ENCODE measurements around the gene ZNF613. TPM values are rescaled to one million over a fixed set of nuclear protein-coding genes. Genes with fewer than 3 reads are reported as not detected.
"Not testable (repeated sequence)": the region's sequence is repeated elsewhere in the genome, so short reads cannot be mapped to it uniquely, and the experiment has no call there.

Gene ZNF613
- total RNA-seq, 1 experiment from 2014 or later: 7.2 TPM

DNA sequence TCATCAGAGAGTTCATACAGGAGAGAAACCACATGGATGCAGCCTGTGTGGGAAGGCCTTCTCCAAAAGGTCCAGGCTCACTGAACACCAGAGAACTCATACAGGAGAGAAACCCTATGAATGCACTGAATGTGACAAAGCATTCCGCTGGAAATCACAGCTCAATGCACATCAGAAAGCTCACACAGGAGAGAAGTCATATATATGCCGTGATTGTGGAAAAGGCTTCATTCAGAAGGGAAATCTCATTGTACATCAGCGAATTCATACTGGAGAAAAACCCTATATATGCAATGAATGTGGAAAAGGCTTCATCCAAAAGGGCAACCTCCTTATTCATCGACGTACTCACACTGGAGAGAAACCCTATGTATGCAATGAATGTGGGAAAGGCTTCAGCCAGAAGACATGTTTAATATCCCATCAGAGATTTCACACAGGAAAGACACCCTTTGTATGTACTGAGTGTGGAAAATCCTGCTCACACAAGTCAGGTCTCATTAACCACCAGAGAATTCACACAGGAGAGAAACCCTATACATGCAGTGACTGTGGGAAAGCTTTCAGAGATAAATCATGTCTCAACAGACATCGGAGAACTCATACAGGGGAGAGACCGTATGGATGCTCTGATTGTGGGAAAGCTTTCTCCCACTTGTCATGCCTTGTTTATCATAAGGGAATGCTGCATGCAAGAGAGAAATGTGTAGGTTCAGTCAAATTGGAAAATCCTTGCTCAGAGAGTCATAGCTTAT is 17.7 kb downstream of the ZNF613 start:
- H3K27ac Mint-ChIP-seq (ENCODE audit: unreplicated experiment): no peak overlapping the region
- no TSS peak for BruUV-seq (replicated peaks)
- H3K36me3 Mint-ChIP-seq (ENCODE audit: insufficient read depth, unreplicated experiment): peaks cover 56% of the 10 kb centered on the region
- H3K4me1 Mint-ChIP-seq (ENCODE audit: low read depth, unreplicated experiment): no peaks in the 10 kb centered on the region
- H3K9me3 Mint-ChIP-seq (ENCODE audit: low read depth, unreplicated experiment): peaks cover 30% of the 10 kb centered on the region
- TF ChIP-seq, protein P1, sequence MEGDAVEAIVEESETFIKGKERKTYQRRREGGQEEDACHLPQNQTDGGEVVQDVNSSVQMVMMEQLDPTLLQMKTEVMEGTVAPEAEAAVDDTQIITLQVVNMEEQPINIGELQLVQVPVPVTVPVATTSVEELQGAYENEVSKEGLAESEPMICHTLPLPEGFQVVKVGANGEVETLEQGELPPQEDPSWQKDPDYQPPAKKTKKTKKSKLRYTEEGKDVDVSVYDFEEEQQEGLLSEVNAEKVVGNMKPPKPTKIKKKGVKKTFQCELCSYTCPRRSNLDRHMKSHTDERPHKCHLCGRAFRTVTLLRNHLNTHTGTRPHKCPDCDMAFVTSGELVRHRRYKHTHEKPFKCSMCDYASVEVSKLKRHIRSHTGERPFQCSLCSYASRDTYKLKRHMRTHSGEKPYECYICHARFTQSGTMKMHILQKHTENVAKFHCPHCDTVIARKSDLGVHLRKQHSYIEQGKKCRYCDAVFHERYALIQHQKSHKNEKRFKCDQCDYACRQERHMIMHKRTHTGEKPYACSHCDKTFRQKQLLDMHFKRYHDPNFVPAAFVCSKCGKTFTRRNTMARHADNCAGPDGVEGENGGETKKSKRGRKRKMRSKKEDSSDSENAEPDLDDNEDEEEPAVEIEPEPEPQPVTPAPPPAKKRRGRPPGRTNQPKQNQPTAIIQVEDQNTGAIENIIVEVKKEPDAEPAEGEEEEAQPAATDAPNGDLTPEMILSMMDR (IDR thresholded peaks at IDR 0.05; ENCODE audit: unreplicated experiment): no peak
- no peaks in the 10 kb centered on the region for H3K27me3 Mint-ChIP-seq (ENCODE audit: unreplicated experiment)
- no peak for DNase-seq
- no peak overlapping the region for H3K4me3 Mint-ChIP-seq (ENCODE audit: low read depth, unreplicated experiment)
- intact Hi-C loops (cut with micrococcal nuclease; ENCODE audit: unreplicated experiment): no loop called here
- CTCF ChIA-PET: no interaction called here

DNA sequence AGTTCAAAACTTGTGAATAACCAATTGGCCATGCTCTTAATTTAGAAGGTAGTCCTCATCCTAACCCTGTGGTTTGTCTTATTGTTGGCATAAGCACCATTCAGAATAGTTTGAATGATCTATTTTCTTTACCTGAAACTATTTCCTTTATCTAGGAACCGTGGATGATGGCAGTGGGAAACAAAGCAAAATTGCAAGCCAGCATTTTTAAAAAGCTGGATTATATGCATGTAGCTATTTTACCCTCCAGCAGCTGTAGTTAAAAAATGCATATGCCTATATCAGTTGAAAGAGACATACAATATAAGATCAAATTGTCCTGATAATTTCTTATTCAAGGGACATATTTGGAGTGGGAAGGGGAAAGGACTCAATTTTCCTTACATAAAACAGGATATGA is 19.3 kb downstream of the ZNF613 start:
- H3K27ac Mint-ChIP-seq (ENCODE audit: unreplicated experiment): no peak overlapping the region
- TF ChIP-seq, protein P1 (IDR thresholded peaks at IDR 0.05; ENCODE audit: unreplicated experiment): no peak
- no peak for DNase-seq
- H3K27me3 Mint-ChIP-seq (ENCODE audit: unreplicated experiment): no peaks in the 10 kb centered on the region
- CTCF ChIA-PET: no interaction called here
- H3K9me3 Mint-ChIP-seq (ENCODE audit: low read depth, unreplicated experiment): peaks cover 26% of the 10 kb centered on the region
- BruUV-seq (replicated peaks): no TSS peak
- H3K4me3 Mint-ChIP-seq (ENCODE audit: low read depth, unreplicated experiment): no peak overlapping the region
- peaks cover 40% of the 10 kb centered on the region for H3K36me3 Mint-ChIP-seq (ENCODE audit: insufficient read depth, unreplicated experiment)
- intact Hi-C loops (cut with micrococcal nuclease; ENCODE audit: unreplicated experiment): no loop called here
- no peaks in the 10 kb centered on the region for H3K4me1 Mint-ChIP-seq (ENCODE audit: low read depth, unreplicated experiment)

DNA sequence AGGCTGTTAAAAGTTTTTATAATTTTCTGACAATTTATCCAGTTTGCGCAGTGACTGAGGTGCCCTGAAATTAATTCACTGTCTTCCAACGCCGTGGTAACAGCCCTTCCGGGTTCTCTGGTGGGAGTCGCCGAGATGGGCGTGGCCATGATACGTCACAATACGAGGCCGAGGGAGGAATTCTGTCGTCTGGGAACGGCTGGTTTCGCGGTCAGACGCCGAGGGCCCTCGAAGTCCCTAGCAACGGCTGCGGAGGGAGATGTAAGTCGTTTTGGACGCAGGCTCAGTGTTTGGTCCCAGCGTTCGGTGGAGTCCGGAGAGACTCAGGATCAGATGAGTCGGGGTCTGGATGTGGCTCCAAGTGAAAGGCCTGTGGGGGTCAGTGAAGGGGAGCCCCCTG is 21.7 kb downstream of the ZNF613 start:
- no TSS peak for BruUV-seq (replicated peaks)
- Mint-ChIP-seq H3K27me3 (ENCODE audit: unreplicated experiment) (no peaks in the 10 kb centered on the region), H3K4me1 (ENCODE audit: low read depth, unreplicated experiment) (no peaks in the 10 kb centered on the region), H3K36me3 (ENCODE audit: insufficient read depth, unreplicated experiment) (peaks cover 18% of the 10 kb centered on the region), H3K9me3 (ENCODE audit: low read depth, unreplicated experiment) (peaks cover 23% of the 10 kb centered on the region), H3K27ac (ENCODE audit: unreplicated experiment) (no peak overlapping the region), H3K4me3 (ENCODE audit: low read depth, unreplicated experiment) (no peak overlapping the region)
- CTCF ChIA-PET: no interaction called here
- TF ChIP-seq, protein P1 (IDR thresholded peaks at IDR 0.05; ENCODE audit: unreplicated experiment): no peak
- no peak for DNase-seq
- intact Hi-C loops (cut with micrococcal nuclease; ENCODE audit: unreplicated experiment): no loop called here

DNA sequence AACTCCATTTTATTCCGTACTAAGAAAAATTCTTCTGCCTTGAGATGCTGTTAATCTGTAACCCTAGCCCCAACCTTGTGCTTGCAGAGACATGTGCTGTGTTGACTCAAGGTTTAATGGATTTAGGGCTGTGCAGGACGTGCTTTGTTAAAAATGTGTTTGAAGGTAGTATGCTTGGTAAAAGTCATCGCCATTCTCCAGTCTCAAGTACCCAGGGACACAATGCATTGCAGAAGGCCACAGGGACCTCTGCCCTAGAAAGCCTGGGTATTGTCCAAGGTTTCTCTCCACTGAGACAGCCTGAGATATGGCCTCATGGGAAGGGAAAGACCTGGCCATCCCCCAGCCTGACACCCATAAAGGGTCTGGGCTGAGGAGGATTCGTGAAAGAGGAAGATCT is 30.6 kb downstream of the ZNF613 start:
- DNase-seq; BruUV-seq (replicated peaks); CTCF ChIA-PET; H3K4me1 Mint-ChIP-seq (ENCODE audit: low read depth, unreplicated experiment); intact Hi-C loops (cut with micrococcal nuclease; ENCODE audit: unreplicated experiment); H3K27me3 Mint-ChIP-seq (ENCODE audit: unreplicated experiment); H3K36me3 Mint-ChIP-seq (ENCODE audit: insufficient read depth, unreplicated experiment); H3K27ac Mint-ChIP-seq (ENCODE audit: unreplicated experiment); H3K4me3 Mint-ChIP-seq (ENCODE audit: low read depth, unreplicated experiment): not testable (repeated sequence)
- H3K9me3 Mint-ChIP-seq (ENCODE audit: low read depth, unreplicated experiment): peaks cover 14% of the 10 kb centered on the region

DNA sequence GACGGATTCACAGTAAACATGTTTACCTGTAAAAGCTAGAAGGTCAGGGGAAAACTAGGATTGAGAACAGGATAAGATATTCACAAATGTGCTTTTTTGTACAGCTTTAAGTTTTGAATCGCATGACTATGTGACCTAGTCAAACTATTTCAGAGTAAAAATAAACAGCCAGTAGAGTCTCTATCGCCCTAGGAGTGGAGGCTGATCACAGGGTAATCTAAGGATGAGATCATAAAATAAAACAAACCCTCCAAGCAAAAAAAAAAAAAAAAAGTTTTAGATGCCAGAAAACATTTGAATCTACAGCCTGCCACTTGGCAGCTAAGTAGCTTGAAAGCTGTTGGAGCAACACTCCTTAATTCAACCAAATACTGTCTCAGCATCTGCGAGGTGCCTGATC is 32.5 kb downstream of the ZNF613 start:
- H3K27me3 Mint-ChIP-seq (ENCODE audit: unreplicated experiment): no peaks in the 10 kb centered on the region
- CTCF ChIA-PET: no interaction called here
- intact Hi-C loops (cut with micrococcal nuclease; ENCODE audit: unreplicated experiment): no loop called here
- no peak for DNase-seq
- peaks cover 24% of the 10 kb centered on the region for H3K9me3 Mint-ChIP-seq (ENCODE audit: low read depth, unreplicated experiment)
- no peaks in the 10 kb centered on the region for H3K4me1 Mint-ChIP-seq (ENCODE audit: low read depth, unreplicated experiment)
- no TSS peak for BruUV-seq (replicated peaks)
- no peak overlapping the region for H3K4me3 Mint-ChIP-seq (ENCODE audit: low read depth, unreplicated experiment)
- TF ChIP-seq, protein P1 (IDR thresholded peaks at IDR 0.05; ENCODE audit: unreplicated experiment): no peak
- no peak overlapping the region for H3K27ac Mint-ChIP-seq (ENCODE audit: unreplicated experiment)
- peaks cover 5% of the 10 kb centered on the region for H3K36me3 Mint-ChIP-seq (ENCODE audit: insufficient read depth, unreplicated experiment)

DNA sequence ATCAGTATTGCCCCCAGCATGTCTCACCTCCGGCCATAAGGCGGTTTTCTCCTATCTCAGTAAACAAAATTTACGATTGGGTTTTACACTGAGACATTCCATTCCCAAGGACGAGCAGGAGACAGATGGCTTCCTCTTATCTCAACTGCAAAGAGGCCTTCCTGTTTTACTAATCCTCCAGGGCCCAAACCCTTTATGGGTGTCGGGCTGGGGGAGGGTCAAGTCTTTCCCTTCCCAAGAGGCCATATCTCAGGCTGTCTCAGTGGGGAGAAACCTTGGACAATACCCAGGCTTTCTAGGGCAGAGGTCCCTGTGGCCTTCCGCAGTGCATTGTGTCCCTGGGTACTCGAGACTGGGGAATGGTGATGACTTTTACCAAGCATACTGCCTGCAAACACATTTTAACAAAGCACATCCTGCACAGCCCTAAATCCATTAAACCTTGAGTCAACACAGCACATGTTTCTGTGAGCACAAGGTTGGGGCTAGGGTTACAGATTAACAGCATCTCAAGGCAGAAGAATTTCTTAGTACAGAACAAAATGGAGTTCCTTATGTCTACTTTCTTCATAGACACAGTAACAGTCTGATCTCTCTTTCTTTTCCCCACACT is 33.5 kb downstream of the ZNF613 start:
- H3K27me3 Mint-ChIP-seq (ENCODE audit: unreplicated experiment); H3K4me1 Mint-ChIP-seq (ENCODE audit: low read depth, unreplicated experiment); CTCF ChIA-PET; intact Hi-C loops (cut with micrococcal nuclease; ENCODE audit: unreplicated experiment); DNase-seq; H3K27ac Mint-ChIP-seq (ENCODE audit: unreplicated experiment); H3K4me3 Mint-ChIP-seq (ENCODE audit: low read depth, unreplicated experiment); H3K36me3 Mint-ChIP-seq (ENCODE audit: insufficient read depth, unreplicated experiment); BruUV-seq (replicated peaks): not testable (repeated sequence)
- H3K9me3 Mint-ChIP-seq (ENCODE audit: low read depth, unreplicated experiment): peaks cover 32% of the 10 kb centered on the region
